GM13977 (cell line): ENCODE measurements around the gene CEP128.

Experiments used
- DNase-seq: peaks from one replicate; pipeline ENCODE4 v3.0.0; 2012; ENCODE audit warnings: low spot score
- in situ Hi-C: fragments of 300-500 bp; cut with MboI; formaldehyde crosslinking; loops from one replicate; pipeline ENCODE4 v1.12.0; 2022; ENCODE audit warnings: low sequenced_read_pairs, low pct_unique_long_range_greater_than_20kb, mixed read lengths, inconsistent platforms; ENCODE audit not compliant: unreplicated experiment
- TF ChIP-seq, protein P1 (sequence below): IDR thresholded peaks from 2 replicates; pipeline ENCODE4 v1.5.1; 2012; ENCODE audit warnings: mild to moderate bottlenecking, control low read depth; ENCODE audit not compliant: insufficient read depth; ENCODE audit errors: extremely low read depth, missing control alignments

Gene CEP128

DNA sequence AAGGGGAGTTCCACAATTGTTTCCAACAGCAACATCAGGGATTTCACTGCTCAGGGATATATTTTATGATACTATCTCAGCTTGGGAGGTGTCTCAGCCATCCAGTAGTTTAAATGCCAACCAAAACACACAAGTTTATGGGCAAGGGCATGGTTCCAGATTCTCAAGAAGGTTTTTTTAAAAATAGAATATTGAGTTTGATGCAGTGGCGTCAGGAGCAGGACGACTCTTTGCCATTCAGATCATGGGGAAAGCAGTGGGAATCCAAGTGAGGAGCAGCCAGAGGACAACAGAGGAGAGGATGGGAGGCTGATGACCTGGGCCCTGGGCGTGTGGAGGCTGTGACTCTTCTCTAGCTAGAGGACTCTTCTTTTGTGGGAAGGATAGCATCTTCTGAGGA is 39.6 kb upstream of the CEP128 start:
- DNase-seq, result no peak
- TF ChIP-seq, protein P1, sequence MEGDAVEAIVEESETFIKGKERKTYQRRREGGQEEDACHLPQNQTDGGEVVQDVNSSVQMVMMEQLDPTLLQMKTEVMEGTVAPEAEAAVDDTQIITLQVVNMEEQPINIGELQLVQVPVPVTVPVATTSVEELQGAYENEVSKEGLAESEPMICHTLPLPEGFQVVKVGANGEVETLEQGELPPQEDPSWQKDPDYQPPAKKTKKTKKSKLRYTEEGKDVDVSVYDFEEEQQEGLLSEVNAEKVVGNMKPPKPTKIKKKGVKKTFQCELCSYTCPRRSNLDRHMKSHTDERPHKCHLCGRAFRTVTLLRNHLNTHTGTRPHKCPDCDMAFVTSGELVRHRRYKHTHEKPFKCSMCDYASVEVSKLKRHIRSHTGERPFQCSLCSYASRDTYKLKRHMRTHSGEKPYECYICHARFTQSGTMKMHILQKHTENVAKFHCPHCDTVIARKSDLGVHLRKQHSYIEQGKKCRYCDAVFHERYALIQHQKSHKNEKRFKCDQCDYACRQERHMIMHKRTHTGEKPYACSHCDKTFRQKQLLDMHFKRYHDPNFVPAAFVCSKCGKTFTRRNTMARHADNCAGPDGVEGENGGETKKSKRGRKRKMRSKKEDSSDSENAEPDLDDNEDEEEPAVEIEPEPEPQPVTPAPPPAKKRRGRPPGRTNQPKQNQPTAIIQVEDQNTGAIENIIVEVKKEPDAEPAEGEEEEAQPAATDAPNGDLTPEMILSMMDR, result no peak
- in situ Hi-C loops, result loop anchor here (10.0 kb wide), 1 partner anchor 184 kb away; no protein-coding TSS in a partner anchor

DNA sequence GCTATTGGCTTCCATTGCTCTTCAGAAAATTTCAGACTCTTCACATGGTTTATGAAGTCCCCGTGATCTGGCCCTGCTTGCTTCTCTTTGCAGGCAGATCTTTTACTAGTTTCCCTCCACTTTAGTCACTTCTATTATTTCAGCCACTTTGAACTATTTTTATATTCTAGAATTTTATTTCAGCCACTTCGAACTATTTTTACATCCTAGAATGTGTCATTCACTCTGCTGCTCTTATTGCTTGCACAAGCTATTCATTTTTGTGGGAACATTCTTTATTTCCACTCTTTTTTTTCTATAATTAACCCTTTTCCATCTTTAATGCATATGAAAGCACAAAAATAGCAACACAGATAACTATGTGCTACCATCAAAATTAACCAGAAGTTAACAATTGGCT is 38.4 kb upstream of the CEP128 start:
- in situ Hi-C loops, result loop anchor here (10.0 kb wide), 1 partner anchor 185 kb away; no protein-coding TSS in a partner anchor
- DNase-seq, result no peak
- TF ChIP-seq, protein P1, result no peak

DNA sequence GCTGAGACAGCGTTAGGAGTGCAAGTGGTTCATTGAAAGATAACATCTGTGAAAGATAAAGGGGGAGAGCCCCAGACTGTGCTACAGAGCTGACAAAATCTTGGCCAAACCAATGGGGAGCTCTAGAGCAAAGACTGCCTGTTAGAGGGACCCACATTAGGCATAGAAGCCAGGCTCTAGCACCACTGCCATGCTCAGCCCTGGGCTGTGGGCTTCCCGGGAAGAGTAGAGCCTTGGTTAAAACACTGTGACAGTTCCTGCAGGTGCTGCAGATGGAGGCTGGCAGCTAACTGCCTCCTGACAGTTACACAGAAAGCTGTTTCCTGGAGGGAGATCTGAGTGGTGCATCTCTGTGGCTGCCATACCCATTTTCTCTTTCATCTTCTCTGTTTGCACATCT is 36.9 kb upstream of the CEP128 start:
- DNase-seq, result no peak
- in situ Hi-C loops, result no loop called here

DNA sequence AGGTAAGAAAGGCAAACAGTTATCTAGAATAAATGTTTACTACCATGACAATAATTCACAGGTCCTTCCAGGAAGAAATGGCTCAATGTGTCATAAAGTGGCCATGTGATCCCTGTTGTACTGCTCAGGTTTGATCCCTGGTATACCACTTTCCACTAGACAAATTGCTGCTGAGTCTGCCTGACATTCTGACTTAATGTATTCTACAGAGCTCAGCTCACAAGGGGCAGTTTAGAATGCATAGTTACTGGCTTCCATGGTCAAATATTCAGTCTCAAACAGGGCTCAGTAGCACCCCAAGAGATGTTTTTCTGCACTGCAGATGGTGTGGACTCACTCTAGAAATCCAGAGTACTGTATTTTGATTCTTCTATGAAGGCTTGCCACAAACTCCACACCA is 35.7 kb upstream of the CEP128 start:
- TF ChIP-seq, protein P1, result no peak
- in situ Hi-C loops, result no loop called here
- no peak for DNase-seq

More for the DNA sequence above, 36.9 kb upstream of the CEP128 start:
- TF ChIP-seq, protein P1, result no peak

DNA sequence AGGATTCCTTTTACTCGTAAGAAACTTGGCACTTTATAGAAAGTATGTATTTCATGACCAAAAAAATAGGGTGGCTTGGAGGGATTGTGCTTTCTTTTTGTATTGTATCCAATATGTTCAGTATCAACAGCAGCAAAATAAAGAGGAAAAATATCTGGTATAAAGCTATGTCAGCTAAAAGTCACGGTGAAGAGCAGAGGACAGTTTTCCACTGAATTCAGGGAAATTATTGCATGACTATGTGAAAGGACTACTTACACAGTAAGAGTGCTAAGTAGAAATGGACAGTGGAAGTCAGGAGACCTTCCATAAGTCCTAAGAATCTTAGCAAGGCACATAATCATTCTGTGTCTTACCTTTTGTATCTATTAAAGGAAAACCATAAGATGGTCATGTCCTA is 33.1 kb upstream of the CEP128 start:
- TF ChIP-seq, protein P1, result no peak
- no peak for DNase-seq
- in situ Hi-C loops, result loop anchor here (25.0 kb wide), 1 partner anchor 488 kb away; no protein-coding TSS in a partner anchor

DNA sequence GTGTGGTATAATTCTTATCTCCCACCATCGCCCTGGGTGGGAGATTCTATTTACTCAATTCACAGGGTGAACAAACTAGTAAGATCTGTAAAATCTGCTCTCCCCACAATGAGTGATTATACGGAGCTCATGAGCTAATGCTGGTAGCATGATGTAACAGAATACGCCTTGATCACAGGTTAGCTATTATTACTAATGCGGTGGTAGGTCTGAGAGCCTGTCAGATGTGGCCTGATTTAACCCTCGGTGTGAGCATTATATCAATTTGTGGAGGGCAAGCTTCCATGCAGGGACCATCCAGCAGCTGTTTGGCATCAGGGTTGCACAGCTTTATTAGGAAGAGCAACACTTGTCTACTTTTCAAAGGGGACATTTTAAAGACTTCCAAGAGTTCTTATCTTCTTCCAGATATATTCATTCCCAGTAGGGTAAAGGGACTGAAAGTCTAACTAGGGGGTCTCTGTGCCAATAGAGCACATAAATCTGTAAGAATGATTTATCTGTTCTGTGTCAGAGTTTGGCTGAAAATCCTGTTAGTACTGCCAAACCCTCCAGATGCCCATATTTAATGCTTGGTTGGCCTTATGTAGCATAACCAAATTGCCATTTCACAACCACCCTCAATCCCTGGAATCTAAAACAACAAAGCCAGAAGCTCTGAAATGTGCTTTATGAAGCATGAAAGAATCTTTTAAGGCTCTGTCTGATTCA is 32.5 kb upstream of the CEP128 start:
- TF ChIP-seq, protein P1, result no peak
- in situ Hi-C loops, result loop anchor here (25.0 kb wide), 1 partner anchor 488 kb away; no protein-coding TSS in a partner anchor
- DNase-seq, result no peak
